ENCODE results near the gene SHROOM4. TPM values are rescaled to one million over a fixed set of nuclear protein-coding genes. Genes with fewer than 3 reads are reported as not detected.

SHROOM4 gene
- total RNA-seq = 10.2 TPM

- peak; percentile 86 for DNase-seq
Observed at GRCh38 chrX:50813843-50814661, at the start of gene SHROOM4. TSS of gene SHROOM4 (minus strand) at chrX:50814194. CDS start at chrX:50814018, 176 bp downstream.

- DNase-seq = no peak
Observed at GRCh38 chrX:50863471-50863870, 49.5 kb upstream of the SHROOM4 start.

GRCh38 chrX:50860518-50860917 lies 46.5 kb upstream of the SHROOM4 start:
- no peak for DNase-seq

GRCh38 chrX:50858548-50858947 lies 44.6 kb upstream of the SHROOM4 start:
- no peak for DNase-seq

GRCh38 chrX:50853399-50853798 lies 39.4 kb upstream of the SHROOM4 start:
- no peak for DNase-seq

- no peak for DNase-seq
Observed at GRCh38 chrX:50852524-50852923, 38.5 kb upstream of the SHROOM4 start.

- no peak for DNase-seq
Observed at GRCh38 chrX:50842221-50842620, 28.2 kb upstream of the SHROOM4 start.

- no peak for DNase-seq
Observed at GRCh38 chrX:50839730-50840129, 25.7 kb upstream of the SHROOM4 start.

GRCh38 chrX:50838820-50839600 lies 25.0 kb upstream of the SHROOM4 start:
- no peak for DNase-seq

GRCh38 chrX:50827996-50828395 lies 14.0 kb upstream of the SHROOM4 start:
- DNase-seq = no peak

- DNase-seq = no peak
Observed at GRCh38 chrX:50825825-50826224, 11.8 kb upstream of the SHROOM4 start.

GRCh38 chrX:50818986-50819385 lies 5.0 kb upstream of the SHROOM4 start:
- DNase-seq = no peak

- DNase-seq = no peak
Observed at GRCh38 chrX:50815120-50815519, 1.1 kb upstream of the SHROOM4 start.

- no peak for DNase-seq
Observed at GRCh38 chrX:50814701-50815100, 707 bp upstream of the SHROOM4 start.

- DNase-seq = peak; percentile 56
Observed at GRCh38 chrX:50812995-50813842, 775 bp downstream of the SHROOM4 start.

GRCh38 chrX:50805276-50805675 lies 8.7 kb downstream of the SHROOM4 start:
- DNase-seq = peak; percentile 35

GRCh38 chrX:50801135-50801534 lies 12.9 kb downstream of the SHROOM4 start:
- peak; percentile 7 for DNase-seq

GRCh38 chrX:50799531-50799961 lies 14.4 kb downstream of the SHROOM4 start:
- peak; percentile 34 for DNase-seq

GRCh38 chrX:50798783-50799182 lies 15.2 kb downstream of the SHROOM4 start:
- DNase-seq = no peak

GRCh38 chrX:50787099-50787498 lies 26.9 kb downstream of the SHROOM4 start:
- DNase-seq = no peak

- no peak for DNase-seq
Observed at GRCh38 chrX:50780144-50780543, 33.9 kb downstream of the SHROOM4 start.

GRCh38 chrX:50779694-50780093 lies 34.3 kb downstream of the SHROOM4 start:
- DNase-seq = no peak
